ENCODE results near the gene SLC29A1. TPM values are rescaled to one million over a fixed set of nuclear protein-coding genes. Genes with fewer than 3 reads are reported as not detected.

Gene SLC29A1
- total and polyA plus RNA-seq, 9 of the 15 experiments (the other 6 are each of a cell fraction or from before 2014, with no cell fraction given), result 18.9 to 170 (median 57.7) TPM

- TF ChIP-seq HDAC1 (IDR thresholded peaks at IDR 0.05) (peak in 1 of 2 experiments; percentile 61; a peak in 2 of 4 replicates), ZSCAN32 (CRISPR knock-in tag; IDR thresholded peaks at IDR 0.05) (no peak), TBP (optimal IDR thresholded peaks at IDR 0.05; ENCODE audit: low read depth, low read length) (peak; percentile 61), ZNF57 (CRISPR knock-in tag; IDR thresholded peaks at IDR 0.05) (no peak), FOXA3 (CRISPR knock-in tag; conservative IDR thresholded peaks at IDR 0.05 in 1 of 2, IDR thresholded peaks at IDR 0.05 in 1 of 2) (no peak), ETV5 (CRISPR knock-in tag; IDR thresholded peaks at IDR 0.05; ENCODE audit: low read depth) (peak; percentile 75), IFI16 (CRISPR knock-in tag; IDR thresholded peaks at IDR 0.05) (no peak), NR3C1 (CRISPR knock-in tag; IDR thresholded peaks at IDR 0.05) (no peak), KDM1A (IDR thresholded peaks at IDR 0.05) (no peak; a peak in 1 of 4 replicates), KLF6 (CRISPR knock-in tag; IDR thresholded peaks at IDR 0.05; ENCODE audit: borderline replicate concordance) (no peak; the same call in 1 of the 2 replicates), ZNF232 (CRISPR knock-in tag; IDR thresholded peaks at IDR 0.05) (0 out of 2 replicates have a peak, but pooled peaks have one; percentile 63), ATF1 (CRISPR knock-in tag; IDR thresholded peaks at IDR 0.05) (no peak), ATF1 (tag; IDR thresholded peaks at IDR 0.05) (peak; percentile 41; the same call in 1 of the 2 replicates), TEAD4 (IDR thresholded peaks at IDR 0.05; ENCODE audit: low read length) (no peak), TEAD4 (CRISPR knock-in tag; IDR thresholded peaks at IDR 0.05; ENCODE audit: borderline replicate concordance) (no peak), NR2F6 (CRISPR knock-in tag; IDR thresholded peaks at IDR 0.05) (no peak), NCOA6 (IDR thresholded peaks at IDR 0.05) (no peak), ZMIZ1 (IDR thresholded peaks at IDR 0.05; ENCODE audit: low read depth in 2 of 2, low read length in 2 of 2) (no peak), NUFIP1 (IDR thresholded peaks at IDR 0.05; ENCODE audit: partially characterized antibody) (no peak), SNIP1 (IDR thresholded peaks at IDR 0.05; ENCODE audit: low read depth) (no peak), SP2 (IDR thresholded peaks at IDR 0.05; ENCODE audit: extremely low read depth, low read depth, low read length, poor library complexity, severe bottlenecking) (no peak), TCF15 (CRISPR knock-in tag; IDR thresholded peaks at IDR 0.05) (0 out of 2 replicates have a peak, but pooled peaks have one; percentile 3), SIX5 (IDR thresholded peaks at IDR 0.05; ENCODE audit: borderline replicate concordance in 1 of 2, insufficient read depth in 1 of 2, low read depth in 1 of 2, low read length in 2 of 2) (no peak), ZNF584 (CRISPR knock-in tag; IDR thresholded peaks at IDR 0.05; ENCODE audit: low read depth) (no peak), DDX20 (tag; IDR thresholded peaks at IDR 0.05; ENCODE audit: low read depth) (no peak), HOXB6 (CRISPR knock-in tag; IDR thresholded peaks at IDR 0.05; ENCODE audit: borderline replicate concordance) (no peak), FOXK1 (CRISPR knock-in tag; IDR thresholded peaks at IDR 0.05; ENCODE audit: borderline replicate concordance) (peak; percentile 92; the same call in 1 of the 2 replicates)
Observed at GRCh38 chr6:44219053-44219814, 4.2 kb upstream of the SLC29A1 start (continued).
